Gastrocnemius medialis (tissue), 4 donors: ENCODE measurements around the gene GRIA3.

Experiments
- POLR2A ChIP-seq, 2 donors: fragments of 450-650 bp; IDR thresholded peaks; one replicate each; pipeline ENCODE4 v1.6.1; 2017; ENCODE audit warnings: antibody characterized with exemption in 2 of 2, mild to moderate bottlenecking in 2 of 2, moderate library complexity in 2 of 2
- TF ChIP-seq, protein P1 (sequence below), 5 experiments: fragments of 450-650 bp in 3 of 5; fragments of 200-600 bp in 2 of 5; sonication (generic) in 2 of 5; IDR thresholded peaks in 4 of 5; conservative IDR thresholded peaks in 1 of 5; 1 replicate in 4 of 5; 2 replicates in 1 of 5; pipeline ENCODE4 v1.5.1; 2016 to 2019; ENCODE audit warnings: antibody characterized with exemption in 5 of 5, mild to moderate bottlenecking in 3 of 5, moderate library complexity in 3 of 5

DNA sequence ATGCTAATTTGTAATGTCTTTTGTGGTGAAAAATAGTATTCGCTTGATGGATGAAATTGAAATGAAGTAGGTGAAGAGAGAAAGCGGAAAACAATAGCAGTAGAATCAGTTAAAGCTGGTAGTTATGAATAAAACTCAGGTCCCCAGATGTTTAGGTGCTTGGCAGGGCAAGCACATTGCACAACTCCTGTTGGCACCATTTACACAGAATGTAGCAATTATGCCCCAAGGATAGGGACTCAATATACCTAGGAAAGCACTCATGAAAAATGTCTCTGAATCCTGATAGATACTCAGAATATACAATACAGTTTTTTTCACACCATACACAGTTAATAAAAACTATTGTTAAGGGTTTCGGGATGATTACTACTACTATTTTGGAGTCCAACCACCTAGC is 26.5 kb upstream of the GRIA3 start:
- TF ChIP-seq, protein P1, sequence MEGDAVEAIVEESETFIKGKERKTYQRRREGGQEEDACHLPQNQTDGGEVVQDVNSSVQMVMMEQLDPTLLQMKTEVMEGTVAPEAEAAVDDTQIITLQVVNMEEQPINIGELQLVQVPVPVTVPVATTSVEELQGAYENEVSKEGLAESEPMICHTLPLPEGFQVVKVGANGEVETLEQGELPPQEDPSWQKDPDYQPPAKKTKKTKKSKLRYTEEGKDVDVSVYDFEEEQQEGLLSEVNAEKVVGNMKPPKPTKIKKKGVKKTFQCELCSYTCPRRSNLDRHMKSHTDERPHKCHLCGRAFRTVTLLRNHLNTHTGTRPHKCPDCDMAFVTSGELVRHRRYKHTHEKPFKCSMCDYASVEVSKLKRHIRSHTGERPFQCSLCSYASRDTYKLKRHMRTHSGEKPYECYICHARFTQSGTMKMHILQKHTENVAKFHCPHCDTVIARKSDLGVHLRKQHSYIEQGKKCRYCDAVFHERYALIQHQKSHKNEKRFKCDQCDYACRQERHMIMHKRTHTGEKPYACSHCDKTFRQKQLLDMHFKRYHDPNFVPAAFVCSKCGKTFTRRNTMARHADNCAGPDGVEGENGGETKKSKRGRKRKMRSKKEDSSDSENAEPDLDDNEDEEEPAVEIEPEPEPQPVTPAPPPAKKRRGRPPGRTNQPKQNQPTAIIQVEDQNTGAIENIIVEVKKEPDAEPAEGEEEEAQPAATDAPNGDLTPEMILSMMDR (IDR thresholded peaks at IDR 0.05 in 4 of 5, conservative IDR thresholded peaks at IDR 0.05 in 1 of 5) = no peak
- no peak for TF ChIP-seq POLR2A (IDR thresholded peaks at IDR 0.05)
